Glomerular endothelial cell (primary cell): ENCODE results near the gene ZNF320. TPM values are rescaled to one million over a fixed set of nuclear protein-coding genes. Genes with fewer than 3 reads are reported as not detected.
A peak's percentile ranks its signal among the peaks of the same experiment; 100 is the strongest.
"Not testable (repeated sequence)": the region's sequence is repeated elsewhere in the genome, so short reads cannot be mapped to it uniquely, and the experiment has no call there.

ENCODE experiments used
- DNase-seq: peaks from one replicate; pipeline ENCODE4 v3.0.0-alpha.2; 2011; ENCODE audit warnings: low read depth, low spot score; ENCODE audit errors: extremely low read depth
- total RNA-seq: library from RNA; depleted of rRNA; stranded (reverse); fragments of >200 nt; gene quantifications from 2 replicates; pipeline ENCODE4 v1.2.3, GENCODE V29; 2015

Gene ZNF320
- 8.3 and 13.7 TPM in 2 replicates for total RNA-seq

GRCh38 chr19:52897138-52897935, at the start of gene ZNF320:
Gene ZNF320 (minus strand): TSS chr19:52897635. CDS start chr19:52890255, 7,380 bp downstream.
- peak; percentile 66 for DNase-seq

DNA sequence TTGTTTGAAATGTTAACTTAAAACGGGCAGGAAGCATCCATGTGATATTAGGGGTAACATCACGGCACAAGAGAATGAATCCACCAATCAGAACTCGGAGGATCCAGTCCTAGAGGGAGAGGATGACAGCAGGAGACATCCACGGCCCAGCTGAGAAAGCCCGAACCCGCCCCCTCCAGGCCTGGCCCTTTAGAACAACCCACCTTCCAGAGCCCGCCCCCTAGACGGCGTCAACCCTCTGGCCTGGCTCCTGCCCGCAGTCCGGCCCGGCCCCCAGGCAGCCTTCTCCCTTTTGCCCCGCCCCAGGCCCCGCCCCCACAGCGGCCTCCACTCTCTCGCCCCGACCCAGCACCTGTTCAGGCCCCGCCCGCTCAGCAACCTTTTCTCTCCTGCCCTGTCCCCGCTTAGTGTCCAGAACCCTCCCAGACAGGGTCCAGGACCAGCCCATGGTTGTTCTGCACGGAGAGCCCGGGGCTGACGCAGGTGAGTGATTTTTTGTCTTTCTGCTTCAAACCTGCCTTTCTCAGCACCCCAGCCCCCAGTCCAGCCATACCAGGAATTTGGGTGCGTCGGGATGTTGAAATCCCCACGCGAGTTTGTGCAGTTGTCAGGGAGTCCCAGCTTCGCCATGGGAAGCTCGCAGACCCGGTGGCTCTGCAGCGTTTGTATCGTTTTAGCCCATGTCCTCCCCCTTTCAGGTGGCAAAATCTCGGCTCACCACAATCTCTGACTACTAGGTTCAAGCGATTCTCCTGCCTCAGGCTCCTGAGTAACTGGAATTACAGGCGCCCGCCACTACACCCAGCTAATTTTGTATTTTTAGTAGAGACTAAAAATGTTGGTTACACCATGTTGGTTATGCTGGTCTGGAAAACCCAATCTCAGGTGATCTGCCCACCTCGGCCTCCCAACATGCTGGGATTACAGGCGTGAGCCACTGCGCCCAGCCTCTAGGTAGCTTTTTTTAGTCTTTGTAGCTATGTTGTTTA, 49.2 kb upstream of the ZNF320 start:
- DNase-seq = no peak

- DNase-seq = no peak
These were observed 48.4 kb upstream of the ZNF320 start for GRCh38 chr19:52945652-52946321.

DNA sequence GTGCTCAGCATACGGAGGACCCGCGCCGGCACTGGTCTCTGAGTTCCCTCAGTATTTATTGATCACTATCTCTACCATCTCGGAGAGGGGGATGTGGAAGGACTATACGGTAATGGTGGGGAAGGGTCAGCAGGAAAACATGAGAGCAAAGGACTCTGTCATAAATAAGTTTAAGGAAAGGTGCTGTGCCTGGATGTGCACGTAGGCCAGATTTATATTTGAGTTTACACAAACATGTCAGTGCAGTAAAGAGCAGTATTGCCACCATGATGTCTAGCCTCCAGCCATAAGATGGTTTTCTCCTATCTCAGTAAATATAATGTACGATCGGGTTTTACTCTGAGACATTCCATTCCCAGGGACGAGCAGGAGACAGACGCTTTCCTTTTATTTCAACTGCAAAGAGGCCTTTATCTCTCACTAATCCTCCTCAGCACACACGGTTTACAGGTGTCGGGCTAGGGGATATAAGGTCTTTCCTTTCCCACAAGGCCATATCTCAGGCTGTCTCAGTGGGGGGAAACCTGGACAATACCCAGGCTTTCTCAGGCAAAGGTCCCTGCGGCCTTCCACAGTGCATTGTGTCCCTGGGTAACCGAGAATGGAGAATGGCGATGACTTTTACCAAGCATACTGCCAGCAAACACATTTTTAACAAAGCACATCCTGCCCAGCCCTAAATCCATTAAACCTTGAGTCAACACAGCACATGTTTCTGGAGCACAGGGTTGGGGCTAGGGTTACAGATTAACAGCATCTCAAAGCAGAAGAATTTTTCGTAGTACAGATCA, 47.5 kb upstream of the ZNF320 start:
- DNase-seq = not testable (repeated sequence)

GRCh38 chr19:52943884-52944643, 46.6 kb upstream of the ZNF320 start:
- DNase-seq = no peak

- no peak for DNase-seq
These were observed 45.9 kb upstream of the ZNF320 start for GRCh38 chr19:52943134-52943883.

GRCh38 chr19:52942386-52943133, 45.1 kb upstream of the ZNF320 start:
- no peak for DNase-seq

DNA sequence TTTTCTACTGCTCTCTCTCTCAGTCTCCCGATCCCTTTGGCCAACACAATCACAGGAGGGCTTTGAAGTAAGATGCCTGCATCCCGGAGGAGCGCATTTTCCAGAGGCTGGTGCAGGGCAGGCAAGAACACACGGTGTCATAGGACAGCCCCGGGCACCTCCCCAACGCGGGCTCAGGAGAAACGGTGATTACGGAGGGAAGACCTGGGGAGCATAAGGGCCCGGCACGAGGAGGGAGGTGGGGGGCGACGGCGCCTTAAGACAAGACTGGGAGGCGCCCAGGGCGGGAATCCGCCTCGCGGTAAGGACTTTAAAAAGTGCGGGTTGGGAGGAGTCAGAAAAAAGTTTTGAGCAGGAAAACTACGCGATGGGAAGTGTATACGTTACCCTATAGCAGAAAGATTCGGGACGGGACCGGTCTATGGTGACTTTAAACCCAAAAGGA, 44.5 kb upstream of the ZNF320 start:
- no peak for DNase-seq

DNA sequence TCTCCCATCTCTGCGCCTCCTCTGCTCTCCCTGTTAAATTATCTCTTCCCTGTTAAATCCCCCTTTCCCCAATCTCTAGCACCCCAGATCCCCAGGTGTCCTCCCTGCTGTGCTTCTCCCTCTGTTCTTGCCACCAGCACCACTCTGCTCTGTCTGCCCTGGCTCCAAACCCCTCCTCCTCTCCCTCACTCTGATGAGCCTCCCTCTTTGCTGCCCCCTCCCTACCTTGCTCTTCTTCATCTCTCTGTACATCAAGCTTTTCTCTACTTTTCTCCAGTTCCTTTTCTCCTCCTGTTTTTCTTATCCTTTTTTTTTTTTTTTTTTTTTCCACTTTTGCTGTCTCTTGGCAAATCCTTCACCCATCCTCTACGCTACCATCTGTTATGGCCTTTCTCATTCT, 44.1 kb upstream of the ZNF320 start:
- DNase-seq = not testable (repeated sequence)

DNA sequence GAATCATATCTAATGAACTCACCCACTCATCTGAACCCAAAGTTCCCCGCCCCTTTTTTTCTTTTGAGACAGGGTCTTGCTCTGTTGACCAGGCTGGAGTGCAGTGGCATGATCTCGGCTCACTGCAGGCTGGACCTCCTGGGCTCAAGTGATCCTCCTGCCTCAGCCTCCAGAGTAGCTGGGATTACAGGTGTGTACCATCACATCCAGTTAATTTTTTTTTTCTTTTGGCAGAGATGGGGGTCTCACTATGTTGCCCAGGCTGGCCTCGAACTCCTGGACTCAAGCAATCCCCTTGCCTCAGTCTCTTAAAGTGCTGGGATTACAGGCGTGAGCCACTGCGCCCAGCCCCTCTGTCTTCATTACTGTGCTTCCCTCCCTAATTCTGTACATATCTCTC, 43.5 kb upstream of the ZNF320 start:
- not testable (repeated sequence) for DNase-seq

DNA sequence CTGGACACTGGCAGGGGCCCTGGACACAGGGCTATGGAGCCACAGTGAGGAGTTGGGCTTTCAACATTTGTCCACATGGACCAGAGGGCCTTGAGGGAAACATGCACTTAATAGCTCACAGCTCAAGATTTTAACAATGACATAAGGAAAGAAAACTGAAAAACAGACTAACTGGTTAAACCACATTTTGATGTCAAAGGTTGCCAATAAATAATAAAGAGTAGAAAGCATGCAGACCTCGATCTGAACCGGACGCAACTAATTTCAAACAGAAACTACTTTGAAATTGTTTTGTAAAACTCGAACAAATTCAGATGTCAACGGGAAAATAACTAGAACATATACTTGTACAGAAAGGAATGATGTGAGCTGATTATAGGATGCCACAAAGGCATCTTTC, 41.3 kb upstream of the ZNF320 start:
- DNase-seq = no peak

- DNase-seq = no peak
These were observed 39.5 kb upstream of the ZNF320 start for GRCh38 chr19:52936954-52937325.

DNA sequence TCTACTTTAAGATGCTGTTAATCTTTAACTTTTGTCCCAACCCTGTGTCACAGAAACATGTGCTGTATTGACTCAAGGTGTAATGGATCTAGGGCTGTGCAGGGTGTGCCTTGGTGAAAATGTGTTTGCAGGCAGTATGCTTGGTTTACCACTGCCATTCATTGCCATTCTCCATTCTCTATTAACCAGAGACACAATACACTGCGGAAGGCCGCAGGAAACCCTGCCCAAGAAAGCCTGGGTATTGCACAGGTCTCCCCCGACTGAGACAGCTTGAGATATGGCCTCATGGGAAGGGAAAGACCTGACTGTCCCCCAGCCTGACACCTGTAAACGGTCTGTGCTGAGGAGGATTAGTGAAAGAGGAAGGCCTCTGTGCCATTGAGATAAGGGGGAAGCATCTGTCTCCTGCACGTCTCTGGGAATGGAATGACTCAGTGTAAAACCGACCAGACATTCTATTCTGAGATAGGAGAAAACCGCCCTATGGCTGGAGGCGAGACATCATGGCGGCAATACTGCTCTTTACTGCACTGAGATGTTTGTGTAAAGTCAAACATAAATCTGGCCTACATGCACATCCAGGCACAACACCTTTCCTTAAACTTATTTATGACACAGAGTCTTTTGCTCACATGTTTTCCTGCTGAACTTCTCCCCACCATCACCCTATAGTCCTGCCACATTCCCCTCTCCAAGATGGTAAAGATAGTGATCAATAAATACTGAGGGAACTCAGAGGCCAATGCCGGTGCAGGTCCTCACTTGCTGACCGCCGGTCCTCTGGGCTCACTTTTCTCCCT, 38.9 kb upstream of the ZNF320 start:
- DNase-seq = no peak

- no peak for DNase-seq
These were observed 38.0 kb upstream of the ZNF320 start for GRCh38 chr19:52935434-52935833.

- DNase-seq = not testable (repeated sequence)
These were observed 27.2 kb upstream of the ZNF320 start for GRCh38 chr19:52924641-52925040.

- no peak for DNase-seq
These were observed 26.6 kb upstream of the ZNF320 start for GRCh38 chr19:52923778-52924593.
